Femur (tissue), 1 donor: ENCODE measurements around the gene PLEKHA5.
A peak's percentile ranks its signal among the peaks of the same experiment; 100 is the strongest.
"Not testable (repeated sequence)": the region's sequence is repeated elsewhere in the genome, so short reads cannot be mapped to it uniquely, and the experiment has no call there.

Source experiments
- DNase-seq: peaks from one replicate; pipeline ENCODE4 v3.0.0-alpha.2; 2017

Gene PLEKHA5, protein sequence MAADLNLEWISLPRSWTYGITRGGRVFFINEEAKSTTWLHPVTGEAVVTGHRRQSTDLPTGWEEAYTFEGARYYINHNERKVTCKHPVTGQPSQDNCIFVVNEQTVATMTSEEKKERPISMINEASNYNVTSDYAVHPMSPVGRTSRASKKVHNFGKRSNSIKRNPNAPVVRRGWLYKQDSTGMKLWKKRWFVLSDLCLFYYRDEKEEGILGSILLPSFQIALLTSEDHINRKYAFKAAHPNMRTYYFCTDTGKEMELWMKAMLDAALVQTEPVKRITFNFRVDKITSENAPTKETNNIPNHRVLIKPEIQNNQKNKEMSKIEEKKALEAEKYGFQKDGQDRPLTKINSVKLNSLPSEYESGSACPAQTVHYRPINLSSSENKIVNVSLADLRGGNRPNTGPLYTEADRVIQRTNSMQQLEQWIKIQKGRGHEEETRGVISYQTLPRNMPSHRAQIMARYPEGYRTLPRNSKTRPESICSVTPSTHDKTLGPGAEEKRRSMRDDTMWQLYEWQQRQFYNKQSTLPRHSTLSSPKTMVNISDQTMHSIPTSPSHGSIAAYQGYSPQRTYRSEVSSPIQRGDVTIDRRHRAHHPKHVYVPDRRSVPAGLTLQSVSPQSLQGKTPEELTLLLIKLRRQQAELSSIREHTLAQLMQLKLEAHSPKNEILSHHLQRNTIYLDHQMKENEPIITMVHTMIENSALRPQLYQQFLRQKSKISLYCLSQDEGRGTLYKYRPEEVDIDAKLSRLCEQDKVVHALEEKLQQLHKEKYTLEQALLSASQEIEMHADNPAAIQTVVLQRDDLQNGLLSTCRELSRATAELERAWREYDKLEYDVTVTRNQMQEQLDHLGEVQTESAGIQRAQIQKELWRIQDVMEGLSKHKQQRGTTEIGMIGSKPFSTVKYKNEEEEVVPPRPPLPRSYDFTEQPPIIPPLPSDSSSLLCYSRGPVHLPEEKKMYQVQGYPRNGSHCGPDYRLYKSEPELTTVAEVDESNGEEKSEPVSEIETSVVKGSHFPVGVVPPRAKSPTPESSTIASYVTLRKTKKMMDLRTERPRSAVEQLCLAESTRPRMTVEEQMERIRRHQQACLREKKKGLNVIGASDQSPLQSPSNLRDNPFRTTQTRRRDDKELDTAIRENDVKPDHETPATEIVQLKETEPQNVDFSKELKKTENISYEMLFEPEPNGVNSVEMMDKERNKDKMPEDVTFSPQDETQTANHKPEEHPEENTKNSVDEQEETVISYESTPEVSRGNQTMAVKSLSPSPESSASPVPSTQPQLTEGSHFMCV

GRCh38 chr12:19129486-19130223 is at the start of gene PLEKHA5:
Gene PLEKHA5 (plus strand): TSS chr12:19129733. CDS start chr12:19129800, 67 bp downstream.
- DNase-seq, result peak; percentile 83

- no peak for DNase-seq
Measured at GRCh38 chr12:19080918-19081317, 48.6 kb upstream of the PLEKHA5 start.

DNA sequence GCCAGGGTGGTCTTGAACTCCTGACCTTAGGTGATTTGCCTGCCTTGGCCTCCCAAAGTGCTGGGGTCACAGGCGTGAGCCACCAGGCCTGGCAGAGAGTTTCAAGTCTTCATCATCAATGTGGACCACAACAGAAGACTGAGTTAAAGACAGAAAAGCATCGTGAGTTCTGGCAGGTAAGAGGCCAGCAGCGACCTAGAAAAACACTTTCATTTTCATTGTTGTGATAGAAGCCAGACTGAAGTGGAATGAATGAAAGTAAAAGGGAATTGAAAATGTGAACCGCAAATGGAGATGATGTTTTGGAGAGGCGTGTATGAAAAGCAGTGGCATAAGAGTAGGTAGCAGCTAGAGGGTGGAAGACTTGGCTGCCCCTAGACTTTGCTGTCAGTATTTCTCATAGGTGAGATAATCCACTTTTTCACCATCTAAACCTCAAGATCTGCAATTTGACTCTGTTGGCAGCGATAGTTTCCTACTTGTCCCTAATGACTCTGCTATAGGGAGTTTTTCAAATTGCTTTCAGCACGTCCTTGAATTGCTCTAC is 47.1 kb upstream of the PLEKHA5 start:
- DNase-seq, result no peak

DNA sequence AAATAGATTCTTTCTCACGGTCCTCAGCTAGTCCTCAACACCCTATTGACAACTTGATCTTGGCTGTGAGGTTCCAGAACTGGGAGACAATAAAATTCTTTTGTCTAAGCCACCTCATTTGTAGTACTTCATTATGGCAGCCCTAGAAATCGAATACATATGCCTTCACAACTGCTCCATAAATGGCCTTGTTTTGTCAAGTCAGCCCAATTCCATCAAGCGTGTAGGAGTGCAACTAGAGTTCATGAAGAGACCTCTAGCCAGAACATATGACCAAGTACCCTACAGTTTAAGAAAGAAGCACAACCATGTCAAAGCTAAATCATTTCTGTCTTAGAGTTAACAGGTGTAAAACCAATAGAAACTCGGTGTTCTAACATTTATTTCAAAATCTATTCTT is 45.0 kb upstream of the PLEKHA5 start:
- DNase-seq, result no peak

DNA sequence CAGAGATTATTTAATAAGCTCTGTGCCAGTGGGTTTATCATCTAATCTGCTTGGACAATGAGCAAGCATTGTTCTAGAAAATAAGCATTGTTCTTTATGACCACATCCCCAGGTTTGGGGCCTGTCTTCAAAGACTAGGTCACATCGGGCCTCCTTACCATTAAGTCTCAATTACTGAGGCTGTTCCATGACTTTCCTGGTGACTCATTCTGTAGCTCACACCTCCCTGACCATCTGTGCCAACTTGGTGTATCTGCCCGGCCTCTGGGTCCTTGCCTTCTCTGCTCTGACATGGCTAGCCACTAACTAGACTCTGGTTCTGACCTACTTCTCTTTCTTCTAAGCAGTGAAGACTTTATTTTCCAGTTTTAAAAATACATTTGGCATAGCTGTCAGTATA is 44.4 kb upstream of the PLEKHA5 start:
- no peak for DNase-seq

GRCh38 chr12:19088606-19089005 is 40.9 kb upstream of the PLEKHA5 start:
- DNase-seq, result no peak

- DNase-seq, result not testable (repeated sequence)
Measured at GRCh38 chr12:19092482-19092881, 37.1 kb upstream of the PLEKHA5 start.

- no peak for DNase-seq
Measured at GRCh38 chr12:19093218-19093617, 36.3 kb upstream of the PLEKHA5 start.

DNA sequence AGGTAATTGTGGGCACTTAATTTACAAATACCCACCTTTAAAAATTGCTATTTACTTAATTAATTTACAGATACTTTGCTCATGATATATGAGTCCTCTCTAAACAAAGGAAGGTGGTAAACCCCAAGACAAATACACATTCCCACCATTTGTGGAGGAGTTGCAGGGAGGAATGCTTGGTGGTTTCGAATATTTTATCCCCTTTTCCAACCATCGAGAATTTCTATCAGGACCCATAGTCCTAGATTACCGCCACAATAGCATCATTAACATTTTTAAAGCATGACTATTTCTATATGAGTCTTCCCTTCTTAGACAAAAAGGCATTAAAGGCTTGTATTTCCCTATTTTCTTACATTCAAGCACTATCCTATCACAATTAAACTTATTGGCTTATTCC is 34.2 kb upstream of the PLEKHA5 start:
- no peak for DNase-seq

GRCh38 chr12:19095756-19096480 is 33.6 kb upstream of the PLEKHA5 start:
- DNase-seq, result no peak

GRCh38 chr12:19105463-19105862 is 24.1 kb upstream of the PLEKHA5 start:
- no peak for DNase-seq

DNA sequence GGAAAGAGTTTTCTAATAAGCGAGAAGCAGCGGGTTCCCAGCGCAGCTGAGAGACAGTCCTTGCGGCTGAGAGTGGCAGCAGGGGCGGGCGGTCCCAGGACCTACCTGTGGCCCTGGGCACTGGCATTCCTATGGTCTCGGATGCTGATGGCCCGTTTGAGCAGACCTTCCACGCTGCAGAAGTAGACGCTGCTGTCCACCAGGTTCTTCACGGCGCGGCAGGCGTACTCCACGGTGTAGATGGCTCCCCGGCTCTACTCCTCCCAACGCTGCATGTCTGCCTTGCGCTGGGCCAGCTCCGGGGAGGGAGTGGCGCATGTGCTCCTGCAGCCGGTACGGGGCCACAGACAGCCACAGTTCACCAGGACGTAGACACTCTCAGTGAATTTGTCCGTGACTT is 21.8 kb upstream of the PLEKHA5 start:
- no peak for DNase-seq

DNA sequence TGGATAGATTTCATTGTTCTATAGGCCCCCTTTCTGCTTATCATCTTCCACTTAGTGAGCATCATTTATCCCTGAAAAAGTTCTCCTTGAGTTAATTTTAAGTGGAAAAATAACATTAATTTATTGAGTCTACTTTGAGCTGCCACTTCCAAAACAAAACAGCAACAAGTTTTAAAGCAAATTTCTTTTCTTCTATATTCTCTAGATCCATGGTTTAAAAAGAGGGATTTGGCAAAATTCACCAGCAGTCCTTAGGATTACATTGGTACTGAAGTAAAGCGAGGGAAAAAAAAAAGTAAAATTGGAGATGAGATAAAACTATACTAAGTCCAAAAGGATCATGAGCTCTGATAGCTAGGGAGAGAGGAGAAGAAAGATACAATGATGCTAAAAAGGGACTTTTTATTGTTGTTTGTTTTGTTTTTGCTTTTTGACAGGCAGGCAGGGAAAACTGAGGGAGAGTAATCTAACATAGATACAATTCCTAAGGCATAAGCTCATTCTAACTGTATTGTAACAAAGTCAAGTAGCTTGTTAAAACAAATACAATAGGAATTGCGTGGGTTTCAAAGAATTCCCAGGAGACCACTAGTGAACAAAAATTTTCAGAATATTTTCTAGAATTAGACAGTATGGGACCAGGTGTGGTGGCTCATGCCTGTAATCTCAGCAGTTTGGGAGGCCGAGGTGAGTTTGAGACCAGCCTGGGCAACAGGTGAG is 19.2 kb upstream of the PLEKHA5 start:
- DNase-seq, result no peak

GRCh38 chr12:19113464-19113863 is 16.1 kb upstream of the PLEKHA5 start:
- DNase-seq, result no peak

DNA sequence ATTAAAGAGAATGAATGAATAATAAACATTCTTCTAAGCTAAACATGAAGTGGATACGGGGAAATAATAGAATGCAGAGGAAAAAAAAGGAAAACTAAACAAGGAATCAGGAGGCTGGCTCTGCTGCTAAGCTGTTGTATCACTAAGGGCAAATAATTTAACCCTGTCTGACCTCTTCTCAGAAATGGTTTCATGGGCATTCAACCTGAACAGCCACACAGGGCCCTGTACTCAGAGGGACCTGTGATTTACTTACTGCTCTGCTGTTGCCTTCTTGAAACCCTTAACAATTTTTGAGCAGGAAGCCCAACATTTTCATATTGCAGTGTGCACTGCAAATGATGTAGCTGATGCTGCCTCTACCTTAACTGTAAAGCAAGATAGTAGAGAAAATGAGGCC is 14.2 kb upstream of the PLEKHA5 start:
- DNase-seq, result no peak

DNA sequence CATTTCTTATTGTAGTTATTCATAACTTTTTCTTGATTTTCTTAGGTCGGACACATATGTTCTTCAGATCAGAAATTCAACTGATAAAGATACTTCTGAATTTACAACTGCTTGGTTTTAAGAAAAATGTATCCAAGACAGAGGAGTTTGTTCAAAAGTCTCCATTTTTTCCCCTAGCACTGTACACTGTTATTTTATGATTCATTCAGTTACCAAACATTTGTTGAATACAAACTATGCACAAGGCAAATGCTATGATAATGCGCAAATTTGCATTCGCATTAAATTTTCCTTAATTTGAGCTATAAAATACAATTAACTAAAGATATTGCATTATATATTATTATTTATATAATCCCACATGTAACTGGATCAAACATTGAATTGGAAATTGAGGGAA is 10.1 kb upstream of the PLEKHA5 start:
- no peak for DNase-seq

- no peak for DNase-seq
Measured at GRCh38 chr12:19120795-19121194, 8.7 kb upstream of the PLEKHA5 start.

DNA sequence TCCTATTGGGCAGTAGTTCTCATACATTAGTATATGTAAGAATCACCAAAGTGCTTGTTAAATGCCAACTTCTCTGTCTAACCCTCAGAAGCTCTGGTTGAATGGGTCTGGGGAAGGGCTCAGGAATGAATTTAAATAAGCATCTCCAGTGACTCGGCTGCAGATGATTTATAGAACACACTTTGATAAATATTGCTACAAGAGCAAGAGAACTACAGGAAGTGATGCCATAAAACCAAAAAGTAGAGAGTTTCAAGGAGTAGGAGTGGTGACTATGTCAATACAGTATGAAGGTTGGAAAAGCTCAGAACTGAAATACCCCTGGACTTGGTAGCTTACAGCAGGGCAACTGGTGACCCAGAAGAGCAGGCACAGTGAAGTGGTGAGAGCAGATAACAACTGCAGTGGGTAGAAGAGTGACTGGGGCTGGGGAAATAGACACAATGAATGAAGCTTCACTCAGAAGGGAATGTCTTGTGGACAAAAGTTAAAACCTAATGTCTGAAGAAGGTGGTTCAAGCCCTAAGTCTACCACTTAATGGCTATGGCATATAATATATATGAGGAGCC is 8.0 kb upstream of the PLEKHA5 start:
- no peak for DNase-seq

DNA sequence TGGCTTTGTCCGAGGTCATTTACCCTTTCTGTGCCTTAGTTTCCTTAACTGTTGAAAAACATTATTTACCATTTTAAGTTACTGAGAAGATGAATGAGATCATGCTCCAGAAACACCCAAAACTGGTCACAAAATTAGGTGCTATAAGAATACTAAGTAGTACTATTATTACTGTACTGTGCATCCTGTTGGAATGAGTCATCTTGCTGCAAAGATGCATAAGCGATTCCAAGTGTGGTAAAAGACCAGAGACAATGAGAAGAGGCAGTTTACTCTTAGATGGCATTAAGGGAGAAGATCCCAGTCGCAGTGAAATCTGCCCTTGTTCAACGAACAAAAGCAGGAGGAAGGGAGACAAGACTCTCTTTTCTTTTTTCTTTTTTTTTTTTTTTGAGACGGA is 4.2 kb upstream of the PLEKHA5 start:
- DNase-seq, result no peak

DNA sequence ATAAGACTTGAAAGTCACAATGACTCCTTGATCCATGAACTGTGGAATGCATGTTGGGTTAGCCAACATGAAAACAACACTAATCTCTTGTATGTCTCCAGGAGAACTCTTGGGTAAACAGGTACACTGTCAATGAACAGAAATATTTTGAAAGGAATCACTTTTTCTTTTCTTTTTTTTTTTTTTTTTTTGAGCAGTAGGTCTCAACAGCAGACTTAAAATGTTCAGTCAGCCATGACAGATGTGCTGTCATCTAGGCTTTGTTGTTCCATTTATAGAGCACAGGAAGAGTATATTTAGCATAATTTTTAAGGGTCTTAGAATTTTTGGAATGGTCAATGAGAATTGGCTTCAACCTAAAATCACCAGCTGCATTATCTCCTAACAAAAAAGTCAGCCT is 2.3 kb upstream of the PLEKHA5 start:
- DNase-seq, result no peak
